Measurements from ENCODE around the gene MAPK9. TPM values are rescaled to one million over a fixed set of nuclear protein-coding genes. Genes with fewer than 3 reads are reported as not detected.
"Not testable (repeated sequence)": the region's sequence is repeated elsewhere in the genome, so short reads cannot be mapped to it uniquely, and the experiment has no call there.

Gene MAPK9
- total and polyA plus RNA-seq, 10 donors = 8.9 to 38.5 (median 33.2) TPM

DNA sequence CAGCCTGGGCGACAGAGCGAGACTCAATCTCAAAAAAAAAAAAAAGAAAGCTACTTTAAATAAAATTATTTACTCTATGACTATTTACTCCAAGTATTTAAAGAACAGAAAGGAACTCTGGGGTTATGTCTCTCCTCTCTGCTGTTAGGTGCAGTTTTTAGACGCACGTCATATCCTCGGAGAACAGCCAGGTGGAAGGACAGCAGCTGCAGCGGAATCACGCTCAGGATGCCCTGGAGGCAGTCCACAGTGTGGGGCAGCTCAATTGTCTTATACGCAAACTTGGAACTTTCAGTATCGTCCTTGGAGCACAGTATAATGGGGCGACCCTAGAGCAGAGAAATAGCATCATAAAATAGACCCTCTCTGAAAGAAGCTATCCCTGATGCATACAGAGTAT is 10.4 kb upstream of the MAPK9 start:
- Histone ChIP-seq H3K4me3 (no peak overlapping the region), H3K36me3 (no peaks in the 10 kb centered on the region), H3K27me3 (replicated peaks in 1 of 7) (peaks cover 0 to 11% (median 0%) of the 10 kb centered on the region in 7 donors), H3K27ac (no peak overlapping the region), H3K9me3 (no peaks in the 10 kb centered on the region), H3K4me1 (no peaks in the 10 kb centered on the region)
- intact Hi-C loops (cut with DNase I; ENCODE audit: low total_unique reads) = no loop called here
- TF ChIP-seq, protein P1, sequence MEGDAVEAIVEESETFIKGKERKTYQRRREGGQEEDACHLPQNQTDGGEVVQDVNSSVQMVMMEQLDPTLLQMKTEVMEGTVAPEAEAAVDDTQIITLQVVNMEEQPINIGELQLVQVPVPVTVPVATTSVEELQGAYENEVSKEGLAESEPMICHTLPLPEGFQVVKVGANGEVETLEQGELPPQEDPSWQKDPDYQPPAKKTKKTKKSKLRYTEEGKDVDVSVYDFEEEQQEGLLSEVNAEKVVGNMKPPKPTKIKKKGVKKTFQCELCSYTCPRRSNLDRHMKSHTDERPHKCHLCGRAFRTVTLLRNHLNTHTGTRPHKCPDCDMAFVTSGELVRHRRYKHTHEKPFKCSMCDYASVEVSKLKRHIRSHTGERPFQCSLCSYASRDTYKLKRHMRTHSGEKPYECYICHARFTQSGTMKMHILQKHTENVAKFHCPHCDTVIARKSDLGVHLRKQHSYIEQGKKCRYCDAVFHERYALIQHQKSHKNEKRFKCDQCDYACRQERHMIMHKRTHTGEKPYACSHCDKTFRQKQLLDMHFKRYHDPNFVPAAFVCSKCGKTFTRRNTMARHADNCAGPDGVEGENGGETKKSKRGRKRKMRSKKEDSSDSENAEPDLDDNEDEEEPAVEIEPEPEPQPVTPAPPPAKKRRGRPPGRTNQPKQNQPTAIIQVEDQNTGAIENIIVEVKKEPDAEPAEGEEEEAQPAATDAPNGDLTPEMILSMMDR (IDR thresholded peaks at IDR 0.05 in 8 of 11, conservative IDR thresholded peaks at IDR 0.05 in 3 of 11) = no peak
- TF ChIP-seq POLR2A (IDR thresholded peaks at IDR 0.05) = no peak
- no peak for TF ChIP-seq POLR2AphosphoS5 (IDR thresholded peaks at IDR 0.05)
- DNase-seq = no peak
- 90 to 96% (median 94%) methylated on average over 10 of the region's 10 CpGs for WGBS, 5 donors

DNA sequence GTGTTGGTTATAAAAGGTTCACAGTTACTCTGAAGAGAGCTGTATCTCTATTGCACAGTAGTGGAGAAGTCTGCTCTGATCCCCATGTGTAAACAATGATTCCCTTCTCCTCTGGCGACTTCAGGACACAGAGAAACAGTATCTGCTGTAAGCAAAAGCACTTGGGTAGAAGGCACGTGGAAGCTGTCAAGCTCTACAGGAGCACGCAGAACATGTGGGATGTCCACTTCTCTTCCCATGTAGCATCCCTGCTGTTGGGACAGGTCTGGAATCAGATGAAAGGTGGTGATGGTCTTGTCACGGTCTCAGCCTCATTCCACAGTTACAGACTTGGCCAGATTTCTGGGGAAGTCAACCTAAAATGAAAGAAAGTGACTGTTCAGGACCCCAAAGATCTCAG is 9.4 kb upstream of the MAPK9 start:
- WGBS, 5 donors = 77 to 85% (median 81%) methylated on average over 4 of the region's 4 CpGs
- Histone ChIP-seq H3K4me3 (no peak overlapping the region), H3K27me3 (replicated peaks in 1 of 7) (peaks cover 0 to 6% (median 0%) of the 10 kb centered on the region in 7 donors), H3K4me1 (no peaks in the 10 kb centered on the region), H3K27ac (no peak overlapping the region), H3K36me3 (no peaks in the 10 kb centered on the region), H3K9me3 (no peaks in the 10 kb centered on the region)
- intact Hi-C loops (cut with DNase I; ENCODE audit: low total_unique reads) = no loop called here
- TF ChIP-seq POLR2A (IDR thresholded peaks at IDR 0.05) = no peak
- TF ChIP-seq, protein P1 (IDR thresholded peaks at IDR 0.05 in 8 of 11, conservative IDR thresholded peaks at IDR 0.05 in 3 of 11) = no peak
- no peak for TF ChIP-seq POLR2AphosphoS5 (IDR thresholded peaks at IDR 0.05)
- no peak for DNase-seq

DNA sequence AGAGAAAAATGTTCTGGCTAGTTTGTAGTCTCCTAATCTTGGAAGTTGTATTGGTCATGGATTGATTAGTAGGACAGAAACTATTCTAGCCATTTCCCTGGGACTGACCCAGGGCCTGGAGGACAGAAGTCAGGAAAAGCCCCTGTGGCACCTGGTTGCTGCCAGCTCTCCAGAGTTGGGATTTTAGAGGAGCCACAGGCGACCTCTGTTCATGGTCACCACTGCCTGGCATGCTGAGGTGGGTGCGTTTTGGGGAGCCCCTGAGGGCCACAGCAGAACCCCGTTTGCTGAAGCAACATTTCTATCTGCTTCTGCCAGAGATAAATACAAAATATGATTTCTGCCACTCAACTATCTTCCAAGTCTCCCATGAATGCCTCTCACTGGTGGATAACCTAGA is 7.6 kb upstream of the MAPK9 start:
- TF ChIP-seq, protein P1 (IDR thresholded peaks at IDR 0.05 in 8 of 11, conservative IDR thresholded peaks at IDR 0.05 in 3 of 11) = no peak
- intact Hi-C loops (cut with DNase I; ENCODE audit: low total_unique reads) = loop anchor here (10.0 kb wide), 1 partner anchor 375 kb away; no protein-coding TSS in a partner anchor
- peak; percentile 21 for DNase-seq
- peaks cover 0 to 6% (median 0%) of the 10 kb centered on the region in 7 donors for H3K27me3 ChIP-seq (replicated peaks in 1 of 7)
- no peak overlapping the region for H3K4me3 ChIP-seq
- 53 to 96% (median 87%) methylated on average over 3 of the region's 3 CpGs for WGBS, 5 donors
- H3K9me3 ChIP-seq = no peaks in the 10 kb centered on the region
- H3K36me3 ChIP-seq = no peaks in the 10 kb centered on the region
- H3K4me1 ChIP-seq = peaks cover 0 to 8% (median under 1%) of the 10 kb centered on the region in 6 donors
- no peak overlapping the region for H3K27ac ChIP-seq

DNA sequence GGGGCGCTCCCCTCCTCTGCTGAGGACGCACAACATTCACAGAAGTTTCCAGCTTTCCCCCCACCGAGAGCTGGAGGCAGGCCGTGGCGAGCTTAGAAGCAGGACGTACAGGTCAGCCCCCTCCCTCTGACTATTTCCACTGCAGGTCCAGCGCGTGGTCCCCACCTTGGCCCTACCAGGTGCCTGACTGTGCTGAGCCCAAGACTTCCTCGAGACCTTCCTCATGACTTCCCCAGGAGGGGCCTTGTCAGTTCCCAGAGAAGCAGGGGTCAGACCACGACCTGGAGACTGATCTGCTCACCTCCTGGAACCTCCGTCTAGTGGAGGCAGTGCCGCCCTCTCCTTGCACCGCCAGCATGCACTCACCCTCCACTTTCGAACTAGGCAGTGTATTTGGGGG is 7.1 kb upstream of the MAPK9 start:
- not testable (repeated sequence) for H3K27ac ChIP-seq; H3K4me3 ChIP-seq; H3K27me3 ChIP-seq (replicated peaks in 1 of 7); H3K36me3 ChIP-seq; H3K9me3 ChIP-seq
- peaks cover 0 to 14% (median 3%) of the 10 kb centered on the region in 6 donors for H3K4me1 ChIP-seq
- peak; percentile 48 for DNase-seq
- WGBS, 5 donors = 88 to 94% (median 90%) methylated on average over 11 to 14 of the region's 14 CpGs
- intact Hi-C loops (cut with DNase I; ENCODE audit: low total_unique reads) = loop anchor here (10.0 kb wide), 1 partner anchor 376 kb away; no protein-coding TSS in a partner anchor

Data from spleen (tissue), 11 donors.